SK-N-MC (cell line): ENCODE measurements around the gene NFIB.

Experiments used
- EZH2 ChIP-seq: fragments of 200-600 bp; sonication (generic); IDR thresholded peaks from one replicate; pipeline ENCODE4 v1.6.1; 2017; ENCODE audit warnings: antibody characterized with exemption
- POLR2AphosphoS5 ChIP-seq: IDR thresholded peaks from 2 replicates; pipeline ENCODE4 v1.6.1; 2012; ENCODE audit warnings: mild to moderate bottlenecking, low read depth, low read length, borderline replicate concordance

DNA sequence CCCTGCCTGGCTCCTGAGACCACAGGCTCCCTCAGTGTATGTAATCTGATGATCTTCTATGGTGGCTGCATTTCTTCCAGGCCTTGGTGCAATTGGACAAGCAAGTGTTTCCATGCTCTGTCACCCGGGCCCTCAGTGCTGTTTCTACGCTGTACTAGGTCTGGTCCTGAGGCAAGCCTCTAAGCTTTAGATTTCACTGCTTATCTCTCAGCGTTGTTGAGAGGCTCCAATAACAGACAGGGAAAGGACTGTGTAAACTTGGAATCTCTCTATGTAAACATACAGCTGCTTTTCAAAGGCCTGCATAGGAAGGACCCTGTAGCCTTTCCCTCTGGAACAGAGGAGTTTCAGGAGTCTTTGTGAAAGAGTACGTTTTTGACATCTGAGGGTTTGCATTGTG lies 38.6 kb upstream of the NFIB start:
- TF ChIP-seq EZH2 = no peak
- no peak for TF ChIP-seq POLR2AphosphoS5
